ENCODE results near the gene PNPO.
"Not testable (repeated sequence)": the region's sequence is repeated elsewhere in the genome, so short reads cannot be mapped to it uniquely, and the experiment has no call there.

PNPO gene

GRCh38 chr17:47980541-47980940, 39.2 kb downstream of the PNPO start:
- DNase-seq: no peak

GRCh38 chr17:47981462-47981861, 40.1 kb downstream of the PNPO start:
- DNase-seq: no peak

GRCh38 chr17:47982091-47982617, 40.8 kb downstream of the PNPO start:
- no peak for DNase-seq

DNA sequence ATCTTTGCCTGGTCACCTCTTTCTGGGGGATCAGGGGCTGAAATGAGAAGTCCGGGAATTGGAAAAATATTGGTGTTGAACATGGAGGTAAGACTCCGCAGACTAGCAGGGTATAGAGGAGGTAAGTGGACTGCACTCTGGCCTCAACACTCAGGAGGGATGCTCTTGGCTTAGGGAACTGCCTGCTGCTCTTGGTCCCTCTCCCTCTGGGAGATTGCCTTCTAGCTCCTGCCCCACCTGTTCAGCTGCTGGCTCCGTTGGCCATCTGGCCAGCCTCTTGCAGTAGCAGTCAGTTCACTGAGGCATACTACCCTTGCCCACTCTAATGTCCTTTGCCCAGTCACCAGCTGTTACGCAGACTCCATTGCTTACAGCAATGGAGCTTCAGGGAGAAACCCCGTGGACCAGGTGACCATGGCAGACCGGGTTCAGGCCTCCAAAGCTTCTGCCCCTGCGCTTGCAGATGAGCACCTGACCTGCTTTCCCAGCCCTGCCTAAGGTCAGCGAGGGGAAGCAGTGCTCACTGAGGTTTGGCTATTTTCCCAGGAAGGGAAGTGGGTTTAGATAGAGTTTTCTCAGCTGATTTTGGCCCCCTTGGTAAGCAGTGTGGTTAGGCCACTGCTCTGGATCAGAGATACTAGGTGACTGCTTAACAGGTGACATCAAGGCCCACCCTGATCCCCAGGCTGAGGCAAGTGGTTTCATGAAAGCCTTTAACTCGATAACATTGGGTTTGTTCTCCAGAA, 41.4 kb downstream of the PNPO start:
- DNase-seq: no peak

- DNase-seq: no peak
These were observed 42.3 kb downstream of the PNPO start for GRCh38 chr17:47983492-47984223.

- no peak for DNase-seq
These were observed 45.1 kb downstream of the PNPO start for GRCh38 chr17:47986520-47986919.

- DNase-seq: peak; percentile 32
These were observed 46.0 kb downstream of the PNPO start for GRCh38 chr17:47987240-47987835.

DNA sequence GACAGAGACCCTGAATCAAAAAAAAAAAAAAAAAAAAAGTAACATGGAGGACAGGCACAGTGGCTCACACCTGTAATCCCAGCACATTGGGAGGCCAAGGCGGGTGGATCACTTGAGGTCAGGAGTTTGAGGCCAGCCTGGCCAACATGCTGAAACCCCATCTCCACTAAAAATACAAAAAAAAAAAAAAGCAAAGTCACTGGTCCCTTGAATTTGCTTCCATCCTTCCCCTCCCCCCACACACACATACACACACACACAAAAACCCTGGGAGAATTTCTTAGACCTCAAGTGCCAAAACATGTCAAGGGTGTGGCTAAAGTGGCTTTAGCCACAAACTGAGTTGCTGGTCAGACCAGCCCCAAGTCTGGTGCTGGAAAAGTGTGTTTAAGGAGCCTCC, 47.1 kb downstream of the PNPO start:
- not testable (repeated sequence) for DNase-seq

DNA sequence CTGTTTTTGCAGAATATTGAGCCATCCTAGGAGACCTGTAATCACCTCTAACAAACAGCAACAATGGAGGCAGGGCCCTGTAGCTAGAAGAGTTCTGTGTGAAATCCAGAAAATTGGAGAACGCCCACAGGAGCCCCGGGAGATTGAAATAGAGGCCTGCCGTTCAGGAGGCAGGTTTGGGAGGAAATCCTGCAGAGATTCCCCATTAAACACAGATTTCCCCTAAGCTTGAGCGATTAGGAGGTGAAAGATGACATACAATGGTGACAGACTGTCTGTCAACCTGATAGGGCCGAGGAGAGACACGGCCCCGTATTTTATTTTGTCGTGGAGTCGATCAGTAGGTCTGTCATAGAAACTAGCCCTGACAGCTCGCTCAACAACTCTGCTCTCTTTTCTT, 47.8 kb downstream of the PNPO start:
- DNase-seq: no peak

- no peak for DNase-seq
These were observed 48.3 kb downstream of the PNPO start for GRCh38 chr17:47989700-47990099.

DNA sequence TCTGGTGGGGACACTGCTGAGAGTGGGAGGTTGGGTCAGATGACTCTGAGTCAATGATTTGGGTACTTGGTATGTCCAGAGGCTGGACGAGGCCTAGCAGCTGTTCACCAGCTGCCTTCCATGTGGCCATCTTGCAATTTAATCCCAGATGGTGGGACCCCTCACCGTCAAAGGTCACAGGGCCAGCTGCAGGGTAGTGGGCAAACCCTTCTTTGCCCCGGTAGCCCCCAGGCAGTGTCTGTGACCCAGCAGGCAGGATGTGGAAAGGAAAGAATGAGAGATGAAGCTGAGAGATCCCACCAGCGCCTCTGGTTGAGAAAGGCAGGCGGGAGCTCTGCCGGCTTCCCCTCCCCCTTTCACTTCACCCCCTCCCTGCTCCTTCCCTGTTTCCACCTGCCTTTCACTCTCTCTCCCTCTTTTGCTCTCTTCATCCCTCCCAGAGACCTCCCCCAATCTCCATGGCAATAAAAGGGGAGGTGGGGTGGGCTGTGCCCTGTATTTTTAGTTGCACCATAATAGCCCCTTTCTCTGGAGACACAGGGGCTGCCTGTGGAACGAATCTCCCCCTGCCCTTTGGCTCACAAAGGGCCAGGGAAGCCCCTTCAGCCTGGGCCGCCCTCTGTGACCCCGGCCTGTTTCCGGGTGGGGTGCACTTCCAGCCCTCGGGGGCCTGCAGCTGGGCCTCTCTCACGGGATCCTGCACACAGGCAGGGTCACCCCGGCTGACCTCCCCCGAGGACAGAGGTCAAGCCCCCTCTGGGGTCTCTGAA, 49.8 kb downstream of the PNPO start:
- DNase-seq: no peak

DNA sequence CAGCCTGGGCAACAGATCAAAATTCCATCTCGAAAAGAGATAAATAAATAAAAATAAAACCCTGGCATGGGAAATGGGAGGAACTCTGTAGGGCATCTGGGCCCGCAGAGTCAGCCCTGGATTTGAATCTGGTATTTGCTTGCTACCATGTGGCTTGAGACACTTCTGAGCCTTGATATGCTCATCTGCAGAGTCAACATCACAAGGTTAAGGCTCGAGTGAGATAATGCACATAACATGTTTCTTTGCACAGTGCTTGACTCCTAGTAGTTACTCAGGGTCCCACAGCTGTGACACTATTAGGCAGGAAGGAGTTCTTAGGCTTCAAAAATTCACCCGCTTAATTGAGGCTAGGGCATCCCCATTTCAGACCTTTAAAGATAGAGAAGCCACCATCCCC, 50.8 kb downstream of the PNPO start:
- no peak for DNase-seq

GRCh38 chr17:47993031-47993564, 51.7 kb downstream of the PNPO start:
- no peak for DNase-seq

GRCh38 chr17:47993964-47994363, 52.6 kb downstream of the PNPO start:
- DNase-seq: no peak

GRCh38 chr17:47994724-47995123, 53.4 kb downstream of the PNPO start:
- DNase-seq: no peak

DNA sequence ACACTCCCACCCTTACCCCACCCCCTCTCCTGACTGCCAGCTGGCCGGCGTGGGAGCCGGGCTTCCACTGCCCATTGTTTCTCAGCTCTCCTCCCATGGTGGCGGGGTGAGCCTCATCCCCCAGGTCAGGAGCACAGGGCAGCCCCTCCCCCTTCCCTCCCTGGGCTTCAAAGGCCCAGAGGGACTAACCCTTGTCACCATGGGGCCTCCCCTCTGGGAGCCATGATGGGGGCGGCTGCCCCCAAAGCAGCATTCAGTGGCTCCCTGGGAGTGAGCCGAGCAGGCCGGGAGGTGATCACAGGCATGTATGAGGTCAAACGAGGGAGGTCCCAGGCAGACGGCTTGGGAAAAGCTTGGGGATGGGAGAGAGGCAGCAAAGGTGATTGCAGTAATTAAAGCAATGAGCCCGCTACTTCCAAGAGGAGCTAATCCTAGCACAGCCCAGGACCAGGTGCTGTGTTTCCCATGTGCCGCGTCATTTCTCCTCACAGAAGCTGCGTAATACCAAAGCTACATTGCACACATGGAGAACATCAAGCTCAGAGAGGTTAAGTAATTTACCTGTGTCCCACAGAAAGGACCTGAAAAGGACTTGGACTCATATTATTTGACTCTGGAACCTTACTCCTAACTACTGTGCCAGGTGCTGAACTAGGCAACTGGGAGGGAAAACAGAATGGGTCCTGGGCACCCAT, 54.0 kb downstream of the PNPO start:
- no peak for DNase-seq

- no peak for DNase-seq
These were observed 54.8 kb downstream of the PNPO start for GRCh38 chr17:47996201-47996600.

DNA sequence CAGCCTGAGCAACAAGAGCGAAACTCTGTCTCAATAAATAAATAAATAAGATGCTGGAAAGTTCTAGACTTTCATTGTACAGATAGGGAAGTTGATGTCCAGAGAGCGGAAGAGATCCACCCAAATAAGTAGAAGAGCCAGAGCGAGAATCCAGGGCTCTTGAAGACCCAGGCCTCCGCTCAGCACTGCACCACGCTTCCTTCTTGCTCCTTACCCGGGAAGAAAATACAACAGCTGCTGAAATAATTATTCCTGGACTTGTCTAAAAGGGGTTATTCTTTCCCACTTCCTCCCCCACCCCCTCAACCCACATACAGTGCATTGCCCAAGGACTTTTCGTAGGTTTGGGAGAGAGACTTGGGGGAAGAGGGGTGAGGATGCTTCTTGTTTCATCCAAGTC, 56.2 kb downstream of the PNPO start:
- DNase-seq: no peak

DNA sequence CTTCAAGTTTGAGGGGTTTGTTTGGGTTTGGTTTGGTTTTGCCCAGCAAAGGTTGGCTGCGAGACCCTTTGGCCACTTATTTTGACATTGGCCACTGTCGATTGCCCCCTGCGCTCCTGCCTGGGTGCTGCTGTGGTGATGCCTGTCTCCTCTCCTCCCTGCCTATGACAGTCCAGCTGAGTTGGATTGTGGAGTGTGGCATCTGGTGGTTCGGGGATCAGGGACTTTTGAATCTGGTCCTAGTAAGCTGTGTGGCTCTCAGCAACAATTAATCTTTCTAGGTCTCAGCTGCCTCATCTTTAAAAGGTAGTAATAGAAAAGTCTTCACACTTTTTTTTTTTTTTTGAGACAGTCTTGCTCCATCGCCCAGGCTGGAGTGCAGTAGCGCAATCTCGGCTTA, 56.7 kb downstream of the PNPO start:
- no peak for DNase-seq
